A673 (cell line): ENCODE results near the gene LY86.

Source experiments
- CTCF ChIP-seq: fragments of 300-800, 200-600 bp; sonication (generic); conservative IDR thresholded peaks from 2 replicates; pipeline ENCODE4 v1.5.1; 2017; ENCODE audit warnings: low read depth, mild to moderate bottlenecking, antibody characterized with exemption, low read length, moderate library complexity, mixed read lengths
- EZH2 ChIP-seq: fragments of 200-600 bp; sonication (generic); IDR thresholded peaks from 2 replicates; pipeline ENCODE4 v1.6.1; 2017; ENCODE audit warnings: borderline replicate concordance, low read depth, mild to moderate bottlenecking, mixed read lengths, antibody characterized with exemption, low read length; ENCODE audit not compliant: poor library complexity, severe bottlenecking

GRCh38 chr6:6595025-6595424, 6.5 kb downstream of the LY86 start:
- TF ChIP-seq CTCF (no peak), EZH2 (no peak)
